Measurements from ENCODE around the gene HOOK1.
"Not testable (repeated sequence)": the region's sequence is repeated elsewhere in the genome, so short reads cannot be mapped to it uniquely, and the experiment has no call there.

Gene HOOK1

GRCh38 chr1:59903141-59903754, 88.5 kb downstream of the HOOK1 start:
- no peak overlapping the region for H3K4me3 ChIP-seq (ENCODE audit: low read length)
- peak; percentile 55 for TF ChIP-seq CTCF (IDR thresholded peaks at IDR 0.05; ENCODE audit: insufficient read depth, low read depth, low read length, missing control alignments)
- peak; percentile 35 for DNase-seq (ENCODE audit: low read depth)

GRCh38 chr1:59906931-59907330, 92.2 kb downstream of the HOOK1 start:
- no peak for DNase-seq (ENCODE audit: low read depth)
- no peak overlapping the region for H3K4me3 ChIP-seq (ENCODE audit: low read length)
- no peak for TF ChIP-seq CTCF (IDR thresholded peaks at IDR 0.05; ENCODE audit: insufficient read depth, low read depth, low read length, missing control alignments)

- no peak overlapping the region for H3K4me3 ChIP-seq (ENCODE audit: low read length)
- no peak for DNase-seq (ENCODE audit: low read depth)
- no peak for TF ChIP-seq CTCF (IDR thresholded peaks at IDR 0.05; ENCODE audit: insufficient read depth, low read depth, low read length, missing control alignments)
Measured at GRCh38 chr1:59908084-59908483, 93.3 kb downstream of the HOOK1 start.

- no peak for TF ChIP-seq CTCF (IDR thresholded peaks at IDR 0.05; ENCODE audit: insufficient read depth, low read depth, low read length, missing control alignments)
- no peak for DNase-seq (ENCODE audit: low read depth)
- no peak overlapping the region for H3K4me3 ChIP-seq (ENCODE audit: low read length)
Measured at GRCh38 chr1:59908682-59909081, 93.9 kb downstream of the HOOK1 start.

- H3K4me3 ChIP-seq (ENCODE audit: low read length), result not testable (repeated sequence)
Measured at GRCh38 chr1:59914791-59915286, 100.1 kb downstream of the HOOK1 start.

GRCh38 chr1:59915516-59915915, 100.8 kb downstream of the HOOK1 start:
- TF ChIP-seq CTCF (IDR thresholded peaks at IDR 0.05; ENCODE audit: insufficient read depth, low read depth, low read length, missing control alignments), result no peak
- H3K4me3 ChIP-seq (ENCODE audit: low read length), result no peak overlapping the region
- DNase-seq (ENCODE audit: low read depth), result no peak

More at GRCh38 chr1:59914791-59915286, 100.1 kb downstream of the HOOK1 start:
- not testable (repeated sequence) for DNase-seq (ENCODE audit: low read depth)

- H3K4me3 ChIP-seq (ENCODE audit: low read length), result no peak overlapping the region
- no peak for DNase-seq (ENCODE audit: low read depth)
- no peak for TF ChIP-seq CTCF (IDR thresholded peaks at IDR 0.05; ENCODE audit: insufficient read depth, low read depth, low read length, missing control alignments)
Measured at GRCh38 chr1:59917026-59917784, 102.5 kb downstream of the HOOK1 start.
